Body of pancreas (tissue), 4 donors: ENCODE measurements around the gene ANGEL2. TPM values are rescaled to one million over a fixed set of nuclear protein-coding genes. Genes with fewer than 3 reads are reported as not detected.
"Not testable (repeated sequence)": the region's sequence is repeated elsewhere in the genome, so short reads cannot be mapped to it uniquely, and the experiment has no call there.

Experiments used
- ATAC-seq: fragments of 150-250 bp; one replicate; pipeline ENCODE4 v1.9.1; 2016
- DNase-seq, 4 donors: peaks; one replicate each; pipeline ENCODE4 v3.0.0-alpha.2; 2019
- H3K27ac ChIP-seq, 4 donors: fragments of 200-600 bp; sonication (generic); 1 replicate in 3 of 4; 2 replicates in 1 of 4; pipeline versions ENCODE4 v1.5.1 to v1.6.1; 2016 to 2019; ENCODE audit warnings: mild to moderate bottlenecking in 1 of 4, mixed read lengths in 1 of 4, moderate library complexity in 1 of 4
- H3K27me3 ChIP-seq, 2 donors: fragments of 200-600 bp; sonication (generic); one replicate each; pipeline ENCODE4 v1.6.0; 2016; ENCODE audit warnings: mild to moderate bottlenecking in 1 of 2
- H3K36me3 ChIP-seq, 2 donors: fragments of 200-600 bp; sonication (generic); replicated peaks in 1 of 2; 2 replicates each; pipeline ENCODE4 v1.5.1; 2016; ENCODE audit warnings: low read depth in 2 of 2; ENCODE audit not compliant: insufficient read depth in 1 of 2
- H3K4me1 ChIP-seq: fragments of 200-600 bp; sonication (generic); one replicate; pipeline ENCODE4 v1.6.0; 2016
- H3K4me3 ChIP-seq, 2 donors: fragments of 200-600 bp; sonication (generic); 1 replicate in 1 of 2; 2 replicates in 1 of 2; pipeline ENCODE4 v1.5.1; 2016 to 2019
- H3K9me3 ChIP-seq, 3 donors: fragments of 200-600 bp; sonication (generic); 1 replicate in 2 of 3; 2 replicates in 1 of 3; pipeline ENCODE4 v1.5.1; 2016
- POLR2A ChIP-seq, 3 donors: fragments of 450-650 bp; IDR thresholded peaks; one replicate each; pipeline ENCODE4 v1.6.1; 2016; ENCODE audit warnings: antibody characterized with exemption in 3 of 3, mild to moderate bottlenecking in 2 of 3
- WGBS, 2 donors: methylation state at CpG; one replicate each; pipeline ENCODE4 v1.1.5; 2017; 5-methylcytosine and 5-hydroxymethylcytosine counted together
- intact Hi-C: fragments of 100-400 bp; cut with DNase I; formaldehyde crosslinking; loops from one replicate; pipeline ENCODE4 v1.15.1; 2023
- total RNA-seq, 2 donors: library from RNA; depleted of rRNA; stranded (reverse); fragments of >200 nt; gene quantifications; one replicate each; pipeline ENCODE4 v1.1.0, GENCODE V29; 2016
- TF ChIP-seq, protein P1 (sequence below), 7 experiments: fragments of 450-650 bp in 4 of 7; fragments of 200-600 bp in 3 of 7; sonication (generic) in 3 of 7; IDR thresholded peaks; one replicate each; pipeline ENCODE4 v1.5.1; 2016 to 2019; ENCODE audit warnings: antibody characterized with exemption in 7 of 7

The ANGEL2 gene
- total RNA-seq, 2 donors from 2014 or later: 14.5 to 36.8 TPM

DNA sequence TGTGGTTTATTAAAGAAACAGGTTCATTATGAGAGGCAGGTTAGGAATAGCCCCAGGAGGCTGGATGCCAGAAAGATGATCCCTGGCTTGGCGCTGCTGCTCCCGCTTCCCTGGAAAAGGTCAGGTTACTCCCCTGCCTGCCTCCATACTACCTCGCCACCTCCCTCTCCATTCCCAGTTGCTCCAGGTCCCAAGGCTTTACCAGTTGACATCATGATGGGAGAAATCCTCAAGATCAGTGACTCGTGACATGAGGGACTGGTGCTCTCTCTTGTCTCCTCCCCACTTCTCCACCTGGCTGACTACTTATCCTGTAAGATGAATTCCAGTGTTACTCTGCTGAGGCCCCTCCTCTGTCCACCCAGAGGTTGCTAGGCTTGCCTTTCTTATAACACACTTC, 45.6 kb downstream of the ANGEL2 start:
- WGBS, 2 donors: 75 to 82% methylated on average over 4 of the region's 4 CpGs
- TF ChIP-seq, protein P1, sequence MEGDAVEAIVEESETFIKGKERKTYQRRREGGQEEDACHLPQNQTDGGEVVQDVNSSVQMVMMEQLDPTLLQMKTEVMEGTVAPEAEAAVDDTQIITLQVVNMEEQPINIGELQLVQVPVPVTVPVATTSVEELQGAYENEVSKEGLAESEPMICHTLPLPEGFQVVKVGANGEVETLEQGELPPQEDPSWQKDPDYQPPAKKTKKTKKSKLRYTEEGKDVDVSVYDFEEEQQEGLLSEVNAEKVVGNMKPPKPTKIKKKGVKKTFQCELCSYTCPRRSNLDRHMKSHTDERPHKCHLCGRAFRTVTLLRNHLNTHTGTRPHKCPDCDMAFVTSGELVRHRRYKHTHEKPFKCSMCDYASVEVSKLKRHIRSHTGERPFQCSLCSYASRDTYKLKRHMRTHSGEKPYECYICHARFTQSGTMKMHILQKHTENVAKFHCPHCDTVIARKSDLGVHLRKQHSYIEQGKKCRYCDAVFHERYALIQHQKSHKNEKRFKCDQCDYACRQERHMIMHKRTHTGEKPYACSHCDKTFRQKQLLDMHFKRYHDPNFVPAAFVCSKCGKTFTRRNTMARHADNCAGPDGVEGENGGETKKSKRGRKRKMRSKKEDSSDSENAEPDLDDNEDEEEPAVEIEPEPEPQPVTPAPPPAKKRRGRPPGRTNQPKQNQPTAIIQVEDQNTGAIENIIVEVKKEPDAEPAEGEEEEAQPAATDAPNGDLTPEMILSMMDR (IDR thresholded peaks at IDR 0.05): no peak
- TF ChIP-seq POLR2A (IDR thresholded peaks at IDR 0.05): no peak
- H3K4me3 ChIP-seq: no peak overlapping the region
- H3K4me1 ChIP-seq: no peaks in the 10 kb centered on the region
- DNase-seq (no peak), ATAC-seq (no peak)
- H3K9me3 ChIP-seq: no peaks in the 10 kb centered on the region
- H3K36me3 ChIP-seq: no peaks in the 10 kb centered on the region
- no peaks in the 10 kb centered on the region for H3K27me3 ChIP-seq
- intact Hi-C loops: no loop called here
- H3K27ac ChIP-seq: no peak overlapping the region

DNA sequence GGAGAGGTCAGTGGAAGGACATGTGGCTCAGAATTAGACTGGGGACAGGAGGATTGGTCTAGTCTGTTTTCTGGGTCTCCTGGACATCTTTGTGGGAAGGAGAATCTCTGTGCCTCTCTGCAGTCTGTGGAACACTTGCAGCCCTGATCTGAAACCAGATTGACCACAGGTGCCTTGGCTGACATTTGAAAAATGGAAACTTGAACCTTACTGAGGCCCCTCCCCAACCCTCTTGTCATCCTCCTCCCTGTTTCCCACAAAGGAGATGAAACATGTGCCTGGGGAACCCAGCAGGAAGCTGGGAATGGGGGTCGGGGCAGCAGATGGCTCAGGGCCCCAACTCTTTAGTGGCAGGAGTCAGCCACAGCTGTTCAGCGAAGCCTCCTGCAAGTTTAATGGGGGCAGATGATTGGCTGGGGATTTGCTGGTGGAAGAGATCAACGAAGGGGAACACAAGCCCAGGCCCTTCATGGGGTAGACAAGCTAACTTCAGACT, 47.3 kb downstream of the ANGEL2 start:
- no peak for TF ChIP-seq POLR2A (IDR thresholded peaks at IDR 0.05)
- TF ChIP-seq, protein P1 (IDR thresholded peaks at IDR 0.05): no peak
- no peaks in the 10 kb centered on the region for H3K4me1 ChIP-seq
- H3K27ac ChIP-seq: no peak overlapping the region
- intact Hi-C loops: no loop called here
- DNase-seq: no peak
- no peak for ATAC-seq
- H3K36me3 ChIP-seq: no peaks in the 10 kb centered on the region
- H3K9me3 ChIP-seq: no peaks in the 10 kb centered on the region
- no peaks in the 10 kb centered on the region for H3K27me3 ChIP-seq
- WGBS, 2 donors: 54 to 66% methylated on average over 3 of the region's 3 CpGs
- no peak overlapping the region for H3K4me3 ChIP-seq

DNA sequence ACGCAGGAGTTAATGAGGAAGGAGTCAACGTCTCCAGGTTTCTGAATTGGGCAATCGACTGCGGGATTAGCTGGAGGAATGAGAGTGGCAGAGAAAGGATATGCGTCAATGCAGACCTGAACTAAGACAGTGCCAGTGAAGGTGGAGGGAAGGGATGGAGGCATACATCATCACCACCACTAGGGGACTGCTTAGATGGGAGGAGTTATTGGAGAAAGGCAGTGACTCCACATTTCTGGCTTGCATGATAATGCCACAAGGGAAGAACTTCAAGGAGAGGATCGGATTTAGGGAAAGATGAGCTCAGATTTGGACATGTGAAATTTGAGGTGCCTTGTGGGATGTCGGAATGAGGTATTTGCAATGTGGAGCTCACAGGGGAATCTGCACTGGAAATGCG, 47.9 kb downstream of the ANGEL2 start:
- intact Hi-C loops: no loop called here
- Histone ChIP-seq H3K4me3 (no peak overlapping the region), H3K27ac (no peak overlapping the region), H3K27me3 (no peaks in the 10 kb centered on the region), H3K9me3 (no peaks in the 10 kb centered on the region), H3K4me1 (no peaks in the 10 kb centered on the region), H3K36me3 (no peaks in the 10 kb centered on the region)
- no peak for ATAC-seq
- TF ChIP-seq, protein P1 (IDR thresholded peaks at IDR 0.05): peak in 6 of 7 experiments; percentile 25 to 49 (median 38)
- no peak for TF ChIP-seq POLR2A (IDR thresholded peaks at IDR 0.05)
- DNase-seq: no peak
- WGBS, 2 donors: 60% methylated on average over 8 of the region's 8 CpGs

DNA sequence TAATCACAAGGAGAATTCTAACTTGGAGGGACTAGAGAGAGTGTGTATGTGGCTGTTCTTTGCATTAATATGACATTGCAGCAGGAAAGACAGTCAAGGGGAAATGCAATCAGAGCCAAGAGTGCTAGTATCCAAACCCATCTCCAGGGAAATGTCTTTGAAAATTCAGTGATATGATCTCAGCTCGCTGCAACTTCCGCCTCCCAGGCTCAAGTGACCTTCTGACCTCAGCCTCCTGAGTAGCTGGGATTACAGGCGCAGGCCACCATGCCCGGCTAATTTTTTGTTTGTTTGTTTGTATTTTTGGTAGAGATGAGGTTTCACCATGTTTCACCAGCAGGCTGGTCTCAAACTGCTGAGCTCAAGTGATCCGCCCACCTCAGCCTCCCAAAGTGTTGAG, 49.1 kb downstream of the ANGEL2 start:
- no peaks in the 10 kb centered on the region for H3K36me3 ChIP-seq
- no peaks in the 10 kb centered on the region for H3K4me1 ChIP-seq
- H3K27ac ChIP-seq: no peak overlapping the region
- H3K9me3 ChIP-seq: no peaks in the 10 kb centered on the region
- no peaks in the 10 kb centered on the region for H3K27me3 ChIP-seq
- 76 to 84% methylated on average over 5 of the region's 5 CpGs for WGBS, 2 donors
- DNase-seq (no peak), ATAC-seq (no peak)
- intact Hi-C loops: no loop called here
- TF ChIP-seq, protein P1 (IDR thresholded peaks at IDR 0.05): no peak
- no peak for TF ChIP-seq POLR2A (IDR thresholded peaks at IDR 0.05)
- no peak overlapping the region for H3K4me3 ChIP-seq

DNA sequence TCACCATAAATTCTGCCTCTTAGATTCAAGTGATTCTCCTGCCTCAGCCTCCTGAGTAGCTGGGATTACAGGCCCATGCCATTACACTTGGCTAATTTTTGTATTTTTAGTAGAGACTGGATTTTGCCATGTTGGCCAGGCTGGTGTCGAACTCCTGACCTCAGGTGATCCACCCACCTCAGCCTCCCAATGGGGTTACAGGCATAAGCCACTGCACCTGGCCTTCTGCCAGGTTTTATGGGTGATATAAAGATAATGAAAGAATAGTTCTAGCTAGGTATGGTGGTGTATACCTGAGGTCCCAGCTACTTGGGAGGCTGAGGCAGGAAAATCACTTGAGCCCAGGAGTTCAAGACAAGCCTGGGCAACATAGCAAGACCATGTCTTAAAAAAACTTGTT, 50.7 kb downstream of the ANGEL2 start:
- WGBS, 2 donors: 93 to 94% methylated on average over 1 of the region's 1 CpG
- ATAC-seq, H3K9me3 ChIP-seq, H3K27me3 ChIP-seq, DNase-seq, H3K27ac ChIP-seq, intact Hi-C loops, H3K4me3 ChIP-seq, H3K36me3 ChIP-seq, H3K4me1 ChIP-seq: not testable (repeated sequence)
